ENCODE measurements around the gene ADGRG7.

Gene ADGRG7

GRCh38 chr3:100621251-100621650, 11.8 kb downstream of the ADGRG7 start:
- TF ChIP-seq CTCF (IDR thresholded peaks at IDR 0.05; ENCODE audit: extremely low read depth, insufficient read depth, missing control alignments) = no peak
- no peak for DNase-seq (ENCODE audit: low spot score)
- in situ Hi-C loops (cut with MboI; ENCODE audit: low pct_unique_long_range_greater_than_20kb, low sequenced_read_pairs, unreplicated experiment) = no loop called here

- no peak for DNase-seq (ENCODE audit: low spot score)
- in situ Hi-C loops (cut with MboI; ENCODE audit: low pct_unique_long_range_greater_than_20kb, low sequenced_read_pairs, unreplicated experiment) = no loop called here
- TF ChIP-seq CTCF (IDR thresholded peaks at IDR 0.05; ENCODE audit: extremely low read depth, insufficient read depth, missing control alignments) = no peak
Measured at GRCh38 chr3:100627491-100627890, 18.1 kb downstream of the ADGRG7 start.

- TF ChIP-seq CTCF (IDR thresholded peaks at IDR 0.05; ENCODE audit: extremely low read depth, insufficient read depth, missing control alignments) = no peak
- DNase-seq (ENCODE audit: low spot score) = no peak
- in situ Hi-C loops (cut with MboI; ENCODE audit: low pct_unique_long_range_greater_than_20kb, low sequenced_read_pairs, unreplicated experiment) = no loop called here
Measured at GRCh38 chr3:100629421-100630127, 20.2 kb downstream of the ADGRG7 start.

GRCh38 chr3:100630664-100631063, 21.3 kb downstream of the ADGRG7 start:
- in situ Hi-C loops (cut with MboI; ENCODE audit: low pct_unique_long_range_greater_than_20kb, low sequenced_read_pairs, unreplicated experiment) = no loop called here
- no peak for TF ChIP-seq CTCF (IDR thresholded peaks at IDR 0.05; ENCODE audit: extremely low read depth, insufficient read depth, missing control alignments)
- DNase-seq (ENCODE audit: low spot score) = no peak

GRCh38 chr3:100631236-100631635, 21.8 kb downstream of the ADGRG7 start:
- TF ChIP-seq CTCF (IDR thresholded peaks at IDR 0.05; ENCODE audit: extremely low read depth, insufficient read depth, missing control alignments) = no peak
- no peak for DNase-seq (ENCODE audit: low spot score)
- in situ Hi-C loops (cut with MboI; ENCODE audit: low pct_unique_long_range_greater_than_20kb, low sequenced_read_pairs, unreplicated experiment) = no loop called here

GRCh38 chr3:100634493-100635272, 25.3 kb downstream of the ADGRG7 start:
- in situ Hi-C loops (cut with MboI; ENCODE audit: low pct_unique_long_range_greater_than_20kb, low sequenced_read_pairs, unreplicated experiment) = no loop called here

More at GRCh38 chr3:100634493-100635272, 25.3 kb downstream of the ADGRG7 start:
- TF ChIP-seq CTCF (IDR thresholded peaks at IDR 0.05; ENCODE audit: extremely low read depth, insufficient read depth, missing control alignments) = no peak
- DNase-seq (ENCODE audit: low spot score) = peak; percentile 17
